Endodermal cell (in vitro differentiated cells): Measurements from ENCODE around the gene MALAT1. TPM values are rescaled to one million over a fixed set of nuclear protein-coding genes. Genes with fewer than 3 reads are reported as not detected.
A peak's percentile ranks its signal among the peaks of the same experiment; 100 is the strongest.

Experiments
- DNase-seq: peaks from one replicate; pipeline ENCODE4 v3.0.0-alpha.2; 2017
- H3K27ac ChIP-seq: 2 replicates; pipeline ENCODE4 v1.5.1; 2013; ENCODE audit warnings: mild to moderate bottlenecking, low read depth, low read length, moderate library complexity
- H3K27me3 ChIP-seq: 2 replicates; pipeline ENCODE4 v1.6.1; 2013; ENCODE audit warnings: mild to moderate bottlenecking, low read length, moderate library complexity; ENCODE audit not compliant: insufficient read depth, control insufficient read depth, poor library complexity, severe bottlenecking
- H3K36me3 ChIP-seq: 2 replicates; pipeline ENCODE4 v1.7.0; 2013; ENCODE audit warnings: mild to moderate bottlenecking, low read length, moderate library complexity; ENCODE audit not compliant: control insufficient read depth, insufficient read depth
- H3K4me1 ChIP-seq: one replicate; pipeline ENCODE4 v1.7.0; 2013; ENCODE audit warnings: low read length; ENCODE audit not compliant: control insufficient read depth, insufficient read depth
- H3K4me3 ChIP-seq: 2 replicates; pipeline ENCODE4 v1.5.1; 2013; ENCODE audit warnings: mild to moderate bottlenecking, low read length, moderate library complexity
- H3K9ac ChIP-seq: 2 replicates; pipeline ENCODE4 v1.6.1; 2013; ENCODE audit warnings: mild to moderate bottlenecking, low read length, moderate library complexity; ENCODE audit not compliant: poor library complexity, severe bottlenecking; ENCODE audit errors: extremely low read depth
- H3K9me3 ChIP-seq: 2 replicates; pipeline ENCODE4 v1.6.1; 2013; ENCODE audit warnings: mild to moderate bottlenecking, low read length, moderate library complexity; ENCODE audit not compliant: control insufficient read depth
- H3K27ac Mint-ChIP-seq: 2 replicates; pipeline ENCODE4 v1.8.0; 2020; ENCODE audit warnings: mixed read lengths
- H3K27me3 Mint-ChIP-seq: 2 replicates; pipeline ENCODE4 v1.8.0; 2021; ENCODE audit warnings: mild to moderate bottlenecking, mixed read lengths; ENCODE audit not compliant: insufficient read depth
- H3K36me3 Mint-ChIP-seq: 2 replicates; pipeline ENCODE4 v1.8.0; 2020; ENCODE audit warnings: low read depth, mixed read lengths
- H3K4me1 Mint-ChIP-seq: 2 replicates; pipeline ENCODE4 v1.8.0; 2020; ENCODE audit warnings: mixed read lengths
- H3K4me3 Mint-ChIP-seq: 2 replicates; pipeline ENCODE4 v1.8.0; 2020; ENCODE audit warnings: mild to moderate bottlenecking, moderate library complexity, mixed read lengths
- H3K9me3 Mint-ChIP-seq: 2 replicates; pipeline ENCODE4 v1.8.0; 2020; ENCODE audit warnings: mild to moderate bottlenecking, mixed read lengths
- WGBS, 2 experiments: methylation state at CpG; one replicate each; pipeline versions ENCODE4 v1.1.5 to v1.1.7; 2013; ENCODE audit warnings: missing lambda C conversion rate in 2 of 2, mixed read lengths in 1 of 2; ENCODE audit not compliant: insufficient coverage in 1 of 2, insufficient read length in 1 of 2; 5-methylcytosine and 5-hydroxymethylcytosine counted together
- total RNA-seq, 2 donors: library from RNA; stranded (reverse); fragmentation: NEBNext Ultra II Directional in 1 of 2; extraction: Animal tissue kit (Norgen Biotek cat#: 25700) in 1 of 2; gene quantifications; 2 replicates in 1 of 2; 3 replicates in 1 of 2; pipeline ENCODE4 v1.2.1, GENCODE V29; 2021
- TF ChIP-seq, protein P1 (sequence below): fragments of 200-600 bp; sonication (generic); conservative IDR thresholded peaks from 2 replicates; pipeline ENCODE4 v1.5.0; 2021; ENCODE audit warnings: antibody characterized with exemption, mild to moderate bottlenecking

The MALAT1 gene
- total RNA-seq, 2 donors from 2014 or later: 5,233 to 6,894 TPM

- Histone ChIP-seq H3K4me3 (peak overlapping the region; percentile 97), H3K9me3 (no peaks in the 10 kb centered on the region), H3K27ac (peak overlapping the region; percentile 99), H3K36me3 (peaks cover 39% of the 10 kb centered on the region), H3K4me1 (no peaks in the 10 kb centered on the region), H3K9ac (peak overlapping the region; percentile 100), H3K27me3 (no peaks in the 10 kb centered on the region)
- H3K27ac Mint-ChIP-seq: no peak overlapping the region
- H3K4me1 Mint-ChIP-seq: peaks cover 19% of the 10 kb centered on the region
- TF ChIP-seq, protein P1, sequence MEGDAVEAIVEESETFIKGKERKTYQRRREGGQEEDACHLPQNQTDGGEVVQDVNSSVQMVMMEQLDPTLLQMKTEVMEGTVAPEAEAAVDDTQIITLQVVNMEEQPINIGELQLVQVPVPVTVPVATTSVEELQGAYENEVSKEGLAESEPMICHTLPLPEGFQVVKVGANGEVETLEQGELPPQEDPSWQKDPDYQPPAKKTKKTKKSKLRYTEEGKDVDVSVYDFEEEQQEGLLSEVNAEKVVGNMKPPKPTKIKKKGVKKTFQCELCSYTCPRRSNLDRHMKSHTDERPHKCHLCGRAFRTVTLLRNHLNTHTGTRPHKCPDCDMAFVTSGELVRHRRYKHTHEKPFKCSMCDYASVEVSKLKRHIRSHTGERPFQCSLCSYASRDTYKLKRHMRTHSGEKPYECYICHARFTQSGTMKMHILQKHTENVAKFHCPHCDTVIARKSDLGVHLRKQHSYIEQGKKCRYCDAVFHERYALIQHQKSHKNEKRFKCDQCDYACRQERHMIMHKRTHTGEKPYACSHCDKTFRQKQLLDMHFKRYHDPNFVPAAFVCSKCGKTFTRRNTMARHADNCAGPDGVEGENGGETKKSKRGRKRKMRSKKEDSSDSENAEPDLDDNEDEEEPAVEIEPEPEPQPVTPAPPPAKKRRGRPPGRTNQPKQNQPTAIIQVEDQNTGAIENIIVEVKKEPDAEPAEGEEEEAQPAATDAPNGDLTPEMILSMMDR: no peak
- no peaks in the 10 kb centered on the region for H3K27me3 Mint-ChIP-seq
- H3K4me3 Mint-ChIP-seq: no peak overlapping the region
- WGBS, 2 experiments: 0 to 2% methylated on average over 3 to 5 of the region's 6 CpGs
- DNase-seq: no peak
- H3K9me3 Mint-ChIP-seq: no peaks in the 10 kb centered on the region
- H3K36me3 Mint-ChIP-seq: peaks cover 3% of the 10 kb centered on the region
Measured at GRCh38 chr11:65498727-65498976, 193 bp upstream of the MALAT1 start.

GRCh38 chr11:65499713-65500386, 1.0 kb downstream of the MALAT1 start:
- H3K9me3 Mint-ChIP-seq: no peaks in the 10 kb centered on the region
- no peaks in the 10 kb centered on the region for H3K4me1 ChIP-seq
- TF ChIP-seq, protein P1: no peak
- no peaks in the 10 kb centered on the region for H3K27me3 ChIP-seq
- peaks cover 51% of the 10 kb centered on the region for H3K36me3 ChIP-seq
- peaks cover 20% of the 10 kb centered on the region for H3K4me1 Mint-ChIP-seq
- peak overlapping the region; percentile 97 for H3K4me3 ChIP-seq
- no peaks in the 10 kb centered on the region for H3K27me3 Mint-ChIP-seq
- H3K27ac ChIP-seq: peak overlapping the region; percentile 99
- no peak overlapping the region for H3K4me3 Mint-ChIP-seq
- DNase-seq: no peak
- peak overlapping the region; percentile 100 for H3K9ac ChIP-seq
- no peak overlapping the region for H3K27ac Mint-ChIP-seq
- 0% methylated on average over 3 of the region's 3 CpGs for WGBS, 2 experiments
- H3K9me3 ChIP-seq: no peaks in the 10 kb centered on the region
- peaks cover 15% of the 10 kb centered on the region for H3K36me3 Mint-ChIP-seq

GRCh38 chr11:65500387-65501185, 1.7 kb downstream of the MALAT1 start:
- Histone ChIP-seq H3K9me3 (no peaks in the 10 kb centered on the region), H3K27ac (peak overlapping the region; percentile 99), H3K4me1 (no peaks in the 10 kb centered on the region), H3K27me3 (no peaks in the 10 kb centered on the region), H3K4me3 (peak overlapping the region; percentile 97), H3K9ac (peak overlapping the region; percentile 100), H3K36me3 (peaks cover 59% of the 10 kb centered on the region)
- DNase-seq: peak; percentile 61
- Mint-ChIP-seq H3K9me3 (no peaks in the 10 kb centered on the region), H3K4me1 (peaks cover 24% of the 10 kb centered on the region), H3K4me3 (no peak overlapping the region), H3K36me3 (peaks cover 22% of the 10 kb centered on the region), H3K27ac (no peak overlapping the region), H3K27me3 (no peaks in the 10 kb centered on the region)
- WGBS, 2 experiments: 0% methylated on average over 13 to 19 of the region's 20 CpGs
- TF ChIP-seq, protein P1: no peak
